ENCODE results near the gene MPPE1.

MPPE1 gene

GRCh38 chr18:11908182-11909060 lies at the start of gene MPPE1:
MPPE1 (minus strand) TSS chr18:11908317; CDS start chr18:11897264, 11,053 bp downstream.
- H3K9ac ChIP-seq (ENCODE audit: low read length in 5 of 5), result peak within 1 kb of the TSS; percentile 63 to 97 (median 94)
- H3K36me3 ChIP-seq (ENCODE audit: control insufficient read depth in 5 of 5, insufficient read depth in 5 of 5, low read length in 5 of 5), result peaks cover 0 to 15% (median 6%) of the 10 kb centered on the region in 5 donors
- no peaks in the 10 kb centered on the region for H3K9me3 ChIP-seq (ENCODE audit: control insufficient read depth in 5 of 5, low read length in 5 of 5)
- H3K27ac ChIP-seq (ENCODE audit: low read depth, low read length), result peak within 1 kb of the TSS; percentile 96
- H3K4me3 ChIP-seq (ENCODE audit: low read depth in 1 of 5, low read length in 5 of 5), result peak within 1 kb of the TSS; percentile 85 to 93 (median 90)
- H3K27me3 ChIP-seq (ENCODE audit: control insufficient read depth in 5 of 5, insufficient read depth in 4 of 5, low read length in 5 of 5), result no peaks in the 10 kb centered on the region
- peaks cover 6 to 23% (median 17%) of the 10 kb centered on the region in 5 donors for H3K4me1 ChIP-seq (ENCODE audit: control insufficient read depth in 5 of 5, insufficient read depth in 5 of 5, low read length in 5 of 5)

GRCh38 chr18:11957636-11958035 lies 49.5 kb upstream of the MPPE1 start:
- Histone ChIP-seq H3K9ac (ENCODE audit: low read length in 5 of 5) (no peak overlapping the region), H3K4me1 (ENCODE audit: control insufficient read depth in 5 of 5, insufficient read depth in 5 of 5, low read length in 5 of 5) (peaks cover 0 to 8% (median 2%) of the 10 kb centered on the region in 5 donors), H3K27ac (ENCODE audit: low read depth, low read length) (no peak overlapping the region), H3K36me3 (ENCODE audit: control insufficient read depth in 5 of 5, insufficient read depth in 5 of 5, low read length in 5 of 5) (no peaks in the 10 kb centered on the region), H3K27me3 (ENCODE audit: control insufficient read depth in 5 of 5, insufficient read depth in 4 of 5, low read length in 5 of 5) (no peaks in the 10 kb centered on the region), H3K4me3 (ENCODE audit: low read depth in 1 of 5, low read length in 5 of 5) (no peak overlapping the region), H3K9me3 (ENCODE audit: control insufficient read depth in 5 of 5, low read length in 5 of 5) (peaks cover 0 to 21% (median 10%) of the 10 kb centered on the region in 5 donors)

GRCh38 chr18:11956371-11957308 lies 48.5 kb upstream of the MPPE1 start:
- peaks cover 0 to 21% (median 10%) of the 10 kb centered on the region in 5 donors for H3K9me3 ChIP-seq (ENCODE audit: control insufficient read depth in 5 of 5, low read length in 5 of 5)
- H3K27ac ChIP-seq (ENCODE audit: low read depth, low read length), result no peak overlapping the region
- H3K4me3 ChIP-seq (ENCODE audit: low read depth in 1 of 5, low read length in 5 of 5), result no peak overlapping the region
- H3K27me3 ChIP-seq (ENCODE audit: control insufficient read depth in 5 of 5, insufficient read depth in 4 of 5, low read length in 5 of 5), result no peaks in the 10 kb centered on the region
- peaks cover 1 to 8% (median 4%) of the 10 kb centered on the region in 5 donors for H3K4me1 ChIP-seq (ENCODE audit: control insufficient read depth in 5 of 5, insufficient read depth in 5 of 5, low read length in 5 of 5)
- no peak overlapping the region for H3K9ac ChIP-seq (ENCODE audit: low read length in 5 of 5)
- H3K36me3 ChIP-seq (ENCODE audit: control insufficient read depth in 5 of 5, insufficient read depth in 5 of 5, low read length in 5 of 5), result no peaks in the 10 kb centered on the region

GRCh38 chr18:11955239-11956029 lies 47.3 kb upstream of the MPPE1 start:
- H3K36me3 ChIP-seq (ENCODE audit: control insufficient read depth in 5 of 5, insufficient read depth in 5 of 5, low read length in 5 of 5), result no peaks in the 10 kb centered on the region
- no peaks in the 10 kb centered on the region for H3K27me3 ChIP-seq (ENCODE audit: control insufficient read depth in 5 of 5, insufficient read depth in 4 of 5, low read length in 5 of 5)
- H3K27ac ChIP-seq (ENCODE audit: low read depth, low read length), result peak overlapping the region; percentile 37
- H3K4me1 ChIP-seq (ENCODE audit: control insufficient read depth in 5 of 5, insufficient read depth in 5 of 5, low read length in 5 of 5), result peaks cover 1 to 8% (median 4%) of the 10 kb centered on the region in 5 donors
- H3K9me3 ChIP-seq (ENCODE audit: control insufficient read depth in 5 of 5, low read length in 5 of 5), result peaks cover 0 to 21% (median 10%) of the 10 kb centered on the region in 5 donors
- no peak overlapping the region for H3K4me3 ChIP-seq (ENCODE audit: low read depth in 1 of 5, low read length in 5 of 5)
- peak overlapping the region in 1 of 5 donors; percentile 45 for H3K9ac ChIP-seq (ENCODE audit: low read length in 5 of 5)

GRCh38 chr18:11953113-11953512 lies 45.0 kb upstream of the MPPE1 start:
- Histone ChIP-seq H3K27ac (ENCODE audit: low read depth, low read length) (no peak overlapping the region), H3K4me1 (ENCODE audit: control insufficient read depth in 5 of 5, insufficient read depth in 5 of 5, low read length in 5 of 5) (peaks cover 1 to 14% (median 12%) of the 10 kb centered on the region in 5 donors), H3K4me3 (ENCODE audit: low read depth in 1 of 5, low read length in 5 of 5) (no peak overlapping the region), H3K9me3 (ENCODE audit: control insufficient read depth in 5 of 5, low read length in 5 of 5) (peaks cover 0 to 21% (median 10%) of the 10 kb centered on the region in 5 donors), H3K27me3 (ENCODE audit: control insufficient read depth in 5 of 5, insufficient read depth in 4 of 5, low read length in 5 of 5) (no peaks in the 10 kb centered on the region), H3K9ac (ENCODE audit: low read length in 5 of 5) (no peak overlapping the region), H3K36me3 (ENCODE audit: control insufficient read depth in 5 of 5, insufficient read depth in 5 of 5, low read length in 5 of 5) (no peaks in the 10 kb centered on the region)

GRCh38 chr18:11951390-11951851 lies 43.3 kb upstream of the MPPE1 start:
- no peak overlapping the region for H3K27ac ChIP-seq (ENCODE audit: low read depth, low read length)
- H3K36me3 ChIP-seq (ENCODE audit: control insufficient read depth in 5 of 5, insufficient read depth in 5 of 5, low read length in 5 of 5), result no peaks in the 10 kb centered on the region
- H3K4me1 ChIP-seq (ENCODE audit: control insufficient read depth in 5 of 5, insufficient read depth in 5 of 5, low read length in 5 of 5), result peaks cover 6 to 29% (median 19%) of the 10 kb centered on the region in 5 donors
- H3K27me3 ChIP-seq (ENCODE audit: control insufficient read depth in 5 of 5, insufficient read depth in 4 of 5, low read length in 5 of 5), result no peaks in the 10 kb centered on the region
- H3K4me3 ChIP-seq (ENCODE audit: low read depth in 1 of 5, low read length in 5 of 5), result no peak overlapping the region
- peaks cover 0 to 10% (median 0%) of the 10 kb centered on the region in 5 donors for H3K9me3 ChIP-seq (ENCODE audit: control insufficient read depth in 5 of 5, low read length in 5 of 5)
- no peak overlapping the region for H3K9ac ChIP-seq (ENCODE audit: low read length in 5 of 5)

GRCh38 chr18:11950824-11951223 lies 42.7 kb upstream of the MPPE1 start:
- Histone ChIP-seq H3K9me3 (ENCODE audit: control insufficient read depth in 5 of 5, low read length in 5 of 5) (peaks cover 0 to 9% (median 0%) of the 10 kb centered on the region in 5 donors), H3K4me3 (ENCODE audit: low read depth in 1 of 5, low read length in 5 of 5) (no peak overlapping the region), H3K4me1 (ENCODE audit: control insufficient read depth in 5 of 5, insufficient read depth in 5 of 5, low read length in 5 of 5) (peaks cover 7 to 35% (median 25%) of the 10 kb centered on the region in 5 donors), H3K27me3 (ENCODE audit: control insufficient read depth in 5 of 5, insufficient read depth in 4 of 5, low read length in 5 of 5) (no peaks in the 10 kb centered on the region), H3K27ac (ENCODE audit: low read depth, low read length) (no peak overlapping the region), H3K9ac (ENCODE audit: low read length in 5 of 5) (no peak overlapping the region), H3K36me3 (ENCODE audit: control insufficient read depth in 5 of 5, insufficient read depth in 5 of 5, low read length in 5 of 5) (no peaks in the 10 kb centered on the region)

GRCh38 chr18:11948852-11949523 lies 40.9 kb upstream of the MPPE1 start:
- Histone ChIP-seq H3K9ac (ENCODE audit: low read length in 5 of 5) (peak overlapping the region in 1 of 5 donors; percentile 13), H3K27ac (ENCODE audit: low read depth, low read length) (peak overlapping the region; percentile 56), H3K4me1 (ENCODE audit: control insufficient read depth in 5 of 5, insufficient read depth in 5 of 5, low read length in 5 of 5) (peaks cover 5 to 31% (median 26%) of the 10 kb centered on the region in 5 donors)

More at GRCh38 chr18:11948852-11949523, 40.9 kb upstream of the MPPE1 start:
- Histone ChIP-seq H3K36me3 (ENCODE audit: control insufficient read depth in 5 of 5, insufficient read depth in 5 of 5, low read length in 5 of 5) (no peaks in the 10 kb centered on the region), H3K27me3 (ENCODE audit: control insufficient read depth in 5 of 5, insufficient read depth in 4 of 5, low read length in 5 of 5) (no peaks in the 10 kb centered on the region), H3K4me3 (ENCODE audit: low read depth in 1 of 5, low read length in 5 of 5) (no peak overlapping the region), H3K9me3 (ENCODE audit: control insufficient read depth in 5 of 5, low read length in 5 of 5) (no peaks in the 10 kb centered on the region)
